Adrenal gland (tissue), 5 donors: Measurements from ENCODE around the gene MRPL24.

Source experiments
- CTCF ChIP-seq, 6 experiments: fragments of 450-650 bp in 4 of 6; fragments of 200-600 bp in 2 of 6; sonication (generic) in 1 of 6; IDR thresholded peaks; 1 replicate in 5 of 6; 2 replicates in 1 of 6; pipeline versions ENCODE4 v1.5.1 to v1.8.0; 2016 to 2021; ENCODE audit warnings: antibody characterized with exemption in 6 of 6, mild to moderate bottlenecking in 2 of 6, moderate library complexity in 1 of 6
- POLR2A ChIP-seq, 2 donors: fragments of 450-650 bp; IDR thresholded peaks; one replicate each; pipeline ENCODE4 v1.6.1; 2017; ENCODE audit warnings: antibody characterized with exemption in 2 of 2, mild to moderate bottlenecking in 2 of 2, moderate library complexity in 1 of 2
- donor health status: DM: no; HTN: no; CAD: no.

GRCh38 chr1:156690675-156691036, 50.2 kb downstream of the MRPL24 start:
- TF ChIP-seq CTCF (IDR thresholded peaks at IDR 0.05) (no peak), POLR2A (IDR thresholded peaks at IDR 0.05) (no peak)
